Stimulated activated naive B cell treated with anti-CD40 and anti-IgM and Interleukin-4, amounts not matched to agents 10 μg/mL and 1 μg/mL and 100 μg/mL, for 72 hours (primary cell): ENCODE measurements around the gene KCNK4.
A peak's percentile ranks its signal among the peaks of the same experiment; 100 is the strongest.
"Not testable (repeated sequence)": the region's sequence is repeated elsewhere in the genome, so short reads cannot be mapped to it uniquely, and the experiment has no call there.

Experiments used
- ATAC-seq, 2 donors: fragments of 150-1000 bp; cut with Tn5 transposase; replicated peaks; 2 replicates each; pipeline ENCODE4 v1.10.0; 2021; ENCODE audit warnings: moderate library complexity in 1 of 2
- DNase-seq: peaks from one replicate; pipeline ENCODE4 v3.0.0; 2021
- H3K27ac Mint-ChIP-seq: one replicate; pipeline ENCODE4 v1.8.0; 2022; ENCODE audit warnings: mild to moderate bottlenecking, mixed read lengths
- H3K27me3 Mint-ChIP-seq, 2 donors: one replicate each; pipeline ENCODE4 v1.8.0; 2022; ENCODE audit warnings: mixed read lengths in 2 of 2
- H3K36me3 Mint-ChIP-seq, 2 donors: one replicate each; pipeline ENCODE4 v1.8.0; 2022; ENCODE audit warnings: mixed read lengths in 2 of 2, mild to moderate bottlenecking in 1 of 2
- H3K4me1 Mint-ChIP-seq, 2 donors: one replicate each; pipeline ENCODE4 v1.8.0; 2022; ENCODE audit warnings: mixed read lengths in 2 of 2, mild to moderate bottlenecking in 1 of 2
- H3K4me3 Mint-ChIP-seq, 2 donors: one replicate each; pipeline ENCODE4 v1.8.0; 2022; ENCODE audit warnings: mild to moderate bottlenecking in 2 of 2, mixed read lengths in 2 of 2, moderate library complexity in 1 of 2
- H3K9me3 Mint-ChIP-seq, 2 donors: one replicate each; pipeline ENCODE4 v1.8.0; 2022; ENCODE audit warnings: mixed read lengths in 2 of 2, mild to moderate bottlenecking in 1 of 2

The KCNK4 gene

GRCh38 chr11:64291262-64291751, at the start of gene KCNK4:
Gene KCNK4 (plus strand): TSS chr11:64291302. CDS start chr11:64293019, 1,717 bp downstream.
- Mint-ChIP-seq H3K27ac (peak within 1 kb of the TSS; percentile 62), H3K4me3 (peak within 1 kb of the TSS; percentile 66 to 79), H3K9me3 (no peaks in the 10 kb centered on the region), H3K4me1 (peaks cover 16 to 32% of the 10 kb centered on the region in 2 donors), H3K27me3 (peaks cover 34 to 41% of the 10 kb centered on the region in 2 donors), H3K36me3 (peaks cover 3 to 15% of the 10 kb centered on the region in 2 donors)
- DNase-seq (no peak), ATAC-seq (peak in 1 of 2 donors; percentile 9)

- ATAC-seq (peak; percentile 3 to 58), DNase-seq (peak; percentile 50)
- Mint-ChIP-seq H3K36me3 (peaks cover 37 to 59% of the 10 kb centered on the region in 2 donors), H3K27me3 (no peaks in the 10 kb centered on the region), H3K4me3 (peak overlapping the region; percentile 80 to 95), H3K27ac (peak overlapping the region; percentile 99), H3K4me1 (peaks cover 37 to 75% of the 10 kb centered on the region in 2 donors), H3K9me3 (no peaks in the 10 kb centered on the region)
These were observed 49.4 kb upstream of the KCNK4 start for GRCh38 chr11:64241491-64242374.

- DNase-seq (no peak), ATAC-seq (no peak)
- Mint-ChIP-seq H3K27ac (peak overlapping the region; percentile 81), H3K36me3 (peaks cover 29 to 43% of the 10 kb centered on the region in 2 donors), H3K4me1 (peaks cover 32 to 73% of the 10 kb centered on the region in 2 donors), H3K4me3 (peak overlapping the region; percentile 65 to 80), H3K9me3 (no peaks in the 10 kb centered on the region), H3K27me3 (no peaks in the 10 kb centered on the region)
These were observed 47.8 kb upstream of the KCNK4 start for GRCh38 chr11:64243236-64243854.

GRCh38 chr11:64244107-64244506, 47.0 kb upstream of the KCNK4 start:
- peaks cover 27 to 69% of the 10 kb centered on the region in 2 donors for H3K4me1 Mint-ChIP-seq
- H3K27me3 Mint-ChIP-seq, result no peaks in the 10 kb centered on the region
- H3K9me3 Mint-ChIP-seq, result no peaks in the 10 kb centered on the region
- peaks cover 25 to 35% of the 10 kb centered on the region in 2 donors for H3K36me3 Mint-ChIP-seq
- peak overlapping the region; percentile 81 for H3K27ac Mint-ChIP-seq
- DNase-seq (no peak), ATAC-seq (no peak)
- H3K4me3 Mint-ChIP-seq, result peak overlapping the region; percentile 65 to 80

- DNase-seq, result no peak
- H3K36me3 Mint-ChIP-seq, result peaks cover 17 to 31% of the 10 kb centered on the region in 2 donors
- peaks cover 22 to 66% of the 10 kb centered on the region in 2 donors for H3K4me1 Mint-ChIP-seq
- peak overlapping the region; percentile 96 for H3K27ac Mint-ChIP-seq
- no peak for ATAC-seq
- peak overlapping the region; percentile 94 to 95 for H3K4me3 Mint-ChIP-seq
- H3K27me3 Mint-ChIP-seq, result no peaks in the 10 kb centered on the region
- no peaks in the 10 kb centered on the region for H3K9me3 Mint-ChIP-seq
These were observed 46.1 kb upstream of the KCNK4 start for GRCh38 chr11:64244966-64245365.

- H3K9me3 Mint-ChIP-seq, result no peaks in the 10 kb centered on the region
- peaks cover 22 to 62% of the 10 kb centered on the region in 2 donors for H3K4me1 Mint-ChIP-seq
- DNase-seq (no peak), ATAC-seq (no peak)
- no peaks in the 10 kb centered on the region for H3K27me3 Mint-ChIP-seq
- peaks cover 16 to 31% of the 10 kb centered on the region in 2 donors for H3K36me3 Mint-ChIP-seq
- peak overlapping the region; percentile 96 for H3K27ac Mint-ChIP-seq
- H3K4me3 Mint-ChIP-seq, result peak overlapping the region; percentile 94 to 95
These were observed 45.7 kb upstream of the KCNK4 start for GRCh38 chr11:64245401-64245796.

- Mint-ChIP-seq H3K4me3 (peak overlapping the region; percentile 94 to 95), H3K27me3 (no peaks in the 10 kb centered on the region), H3K36me3 (peaks cover 11 to 31% of the 10 kb centered on the region in 2 donors), H3K27ac (peak overlapping the region; percentile 96), H3K4me1 (peaks cover 24 to 64% of the 10 kb centered on the region in 2 donors), H3K9me3 (no peaks in the 10 kb centered on the region)
- peak in 1 of 2 donors; percentile 3 for ATAC-seq
- peak; percentile 62 for DNase-seq
These were observed 45.1 kb upstream of the KCNK4 start for GRCh38 chr11:64245797-64246620.

GRCh38 chr11:64246621-64246870, 44.6 kb upstream of the KCNK4 start:
- peak overlapping the region; percentile 89 to 94 for H3K4me3 Mint-ChIP-seq
- not testable (repeated sequence) for H3K9me3 Mint-ChIP-seq, H3K27me3 Mint-ChIP-seq, DNase-seq
- peak; percentile 8 to 9 for ATAC-seq
- H3K4me1 Mint-ChIP-seq, result peaks cover 23 to 67% of the 10 kb centered on the region in 2 donors
- H3K36me3 Mint-ChIP-seq, result peaks cover 10 to 29% of the 10 kb centered on the region in 2 donors
- H3K27ac Mint-ChIP-seq, result peak overlapping the region; percentile 90

- no peaks in the 10 kb centered on the region for H3K27me3 Mint-ChIP-seq
- DNase-seq (peak; percentile 77), ATAC-seq (peak; percentile 57 to 67)
- H3K4me1 Mint-ChIP-seq, result peaks cover 27 to 70% of the 10 kb centered on the region in 2 donors
- peak within 1 kb of the TSS; percentile 94 to 95 for H3K4me3 Mint-ChIP-seq
- H3K9me3 Mint-ChIP-seq, result no peaks in the 10 kb centered on the region
- peaks cover 10 to 27% of the 10 kb centered on the region in 2 donors for H3K36me3 Mint-ChIP-seq
- peak within 1 kb of the TSS; percentile 96 for H3K27ac Mint-ChIP-seq
These were observed 44.0 kb upstream of the KCNK4 start, which contains the start of gene PPP1R14B for GRCh38 chr11:64246871-64247728. Gene PPP1R14B (minus strand): TSS chr11:64246943. CDS start chr11:64246673, 270 bp downstream.

GRCh38 chr11:64247729-64248531, 43.2 kb upstream of the KCNK4 start:
- peak overlapping the region; percentile 20 for H3K27ac Mint-ChIP-seq
- H3K27me3 Mint-ChIP-seq, result no peaks in the 10 kb centered on the region
- H3K4me1 Mint-ChIP-seq, result peaks cover 25 to 68% of the 10 kb centered on the region in 2 donors
- H3K9me3 Mint-ChIP-seq, result no peaks in the 10 kb centered on the region
- peak overlapping the region; percentile 89 to 94 for H3K4me3 Mint-ChIP-seq
- ATAC-seq, result no peak
- DNase-seq, result no peak
- peaks cover 6 to 19% of the 10 kb centered on the region in 2 donors for H3K36me3 Mint-ChIP-seq

- peaks cover under 1 to 13% of the 10 kb centered on the region in 2 donors for H3K36me3 Mint-ChIP-seq
- H3K27me3 Mint-ChIP-seq, result no peaks in the 10 kb centered on the region
- H3K4me3 Mint-ChIP-seq, result peak overlapping the region in 1 of 2 donors; percentile 94
- no peaks in the 10 kb centered on the region for H3K9me3 Mint-ChIP-seq
- peaks cover 20 to 66% of the 10 kb centered on the region in 2 donors for H3K4me1 Mint-ChIP-seq
- peak overlapping the region; percentile 20 for H3K27ac Mint-ChIP-seq
- ATAC-seq, result no peak
- DNase-seq, result no peak
These were observed 42.5 kb upstream of the KCNK4 start for GRCh38 chr11:64248578-64248977.

GRCh38 chr11:64249038-64249437, 42.1 kb upstream of the KCNK4 start:
- H3K4me3 Mint-ChIP-seq, result no peak overlapping the region
- DNase-seq (no peak), ATAC-seq (no peak)
- no peaks in the 10 kb centered on the region for H3K27me3 Mint-ChIP-seq
- no peaks in the 10 kb centered on the region for H3K9me3 Mint-ChIP-seq
- H3K27ac Mint-ChIP-seq, result no peak overlapping the region
- H3K36me3 Mint-ChIP-seq, result peaks cover 0 to 12% of the 10 kb centered on the region in 2 donors
- H3K4me1 Mint-ChIP-seq, result peaks cover 22 to 66% of the 10 kb centered on the region in 2 donors
